Measurements from ENCODE around the gene ERMAP.
"Not testable (repeated sequence)": the region's sequence is repeated elsewhere in the genome, so short reads cannot be mapped to it uniquely, and the experiment has no call there.

Gene ERMAP

GRCh38 chr1:42845866-42846256 lies 28.9 kb downstream of the ERMAP start:
- DNase-seq: peak in 1 of 2 experiments; percentile 34

GRCh38 chr1:42846257-42847110 lies 29.6 kb downstream of the ERMAP start, which contains the start of gene ZNF691:
TSS of gene ZNF691 (plus strand) at chr1:42846613. CDS start at chr1:42849659, 3,046 bp downstream.
- peak; percentile 96 to 99 for DNase-seq

- DNase-seq: no peak
Measured at GRCh38 chr1:42847111-42847595, 30.2 kb downstream of the ERMAP start.

- no peak for DNase-seq
Measured at GRCh38 chr1:42847721-42848460, 31.0 kb downstream of the ERMAP start.

DNA sequence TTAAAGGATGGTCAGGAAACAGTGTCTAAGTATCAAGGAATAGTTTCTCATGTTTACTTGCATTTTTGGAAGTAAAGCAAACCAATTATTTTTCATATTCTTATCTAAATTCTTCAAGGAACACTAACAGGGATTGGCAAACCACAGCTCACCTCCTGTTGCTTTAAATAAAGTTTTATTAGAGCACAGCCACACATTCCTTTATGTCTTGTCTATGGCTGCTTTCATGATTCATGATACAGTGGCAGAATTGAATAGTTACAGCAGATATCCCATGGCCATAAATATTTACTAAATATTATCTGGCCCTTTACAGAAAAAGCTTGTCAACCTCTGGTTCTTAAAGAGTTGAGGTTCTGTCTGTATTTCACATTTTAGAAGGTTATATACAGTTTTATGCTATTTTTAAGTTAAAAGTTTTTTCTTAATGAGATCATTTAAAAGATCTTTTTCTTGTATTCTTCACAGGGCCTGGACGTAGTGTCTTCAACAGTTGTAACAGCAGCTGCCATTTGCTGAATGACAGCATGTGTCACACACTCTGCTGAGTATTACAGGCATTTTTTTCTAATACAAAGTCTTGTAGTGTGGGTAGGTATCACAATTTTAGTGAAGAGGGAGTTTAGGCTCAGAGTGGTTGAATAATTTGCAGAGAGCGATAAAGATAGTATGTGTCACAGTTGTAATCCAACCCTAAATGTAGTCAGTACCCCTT lies 32.1 kb downstream of the ERMAP start:
- no peak for DNase-seq

- no peak for DNase-seq
Measured at GRCh38 chr1:42849944-42850343, 33.0 kb downstream of the ERMAP start.

DNA sequence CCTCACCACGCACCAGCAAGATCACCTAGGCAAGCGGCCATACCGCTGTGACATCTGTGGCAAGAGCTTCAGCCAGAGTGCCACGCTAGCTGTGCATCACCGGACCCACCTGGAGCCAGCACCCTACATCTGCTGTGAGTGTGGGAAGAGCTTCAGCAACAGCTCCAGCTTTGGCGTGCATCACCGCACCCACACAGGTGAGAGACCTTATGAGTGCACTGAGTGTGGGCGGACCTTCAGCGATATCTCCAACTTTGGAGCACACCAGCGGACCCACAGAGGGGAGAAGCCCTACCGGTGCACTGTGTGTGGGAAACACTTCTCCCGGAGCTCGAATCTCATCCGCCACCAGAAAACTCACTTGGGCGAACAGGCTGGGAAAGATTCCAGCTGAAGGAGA lies 34.5 kb downstream of the ERMAP start:
- DNase-seq: no peak

GRCh38 chr1:42851960-42852607 lies 35.2 kb downstream of the ERMAP start:
- no peak for DNase-seq

GRCh38 chr1:42852608-42852980 lies 35.7 kb downstream of the ERMAP start:
- peak in 1 of 2 experiments; percentile 59 for DNase-seq

DNA sequence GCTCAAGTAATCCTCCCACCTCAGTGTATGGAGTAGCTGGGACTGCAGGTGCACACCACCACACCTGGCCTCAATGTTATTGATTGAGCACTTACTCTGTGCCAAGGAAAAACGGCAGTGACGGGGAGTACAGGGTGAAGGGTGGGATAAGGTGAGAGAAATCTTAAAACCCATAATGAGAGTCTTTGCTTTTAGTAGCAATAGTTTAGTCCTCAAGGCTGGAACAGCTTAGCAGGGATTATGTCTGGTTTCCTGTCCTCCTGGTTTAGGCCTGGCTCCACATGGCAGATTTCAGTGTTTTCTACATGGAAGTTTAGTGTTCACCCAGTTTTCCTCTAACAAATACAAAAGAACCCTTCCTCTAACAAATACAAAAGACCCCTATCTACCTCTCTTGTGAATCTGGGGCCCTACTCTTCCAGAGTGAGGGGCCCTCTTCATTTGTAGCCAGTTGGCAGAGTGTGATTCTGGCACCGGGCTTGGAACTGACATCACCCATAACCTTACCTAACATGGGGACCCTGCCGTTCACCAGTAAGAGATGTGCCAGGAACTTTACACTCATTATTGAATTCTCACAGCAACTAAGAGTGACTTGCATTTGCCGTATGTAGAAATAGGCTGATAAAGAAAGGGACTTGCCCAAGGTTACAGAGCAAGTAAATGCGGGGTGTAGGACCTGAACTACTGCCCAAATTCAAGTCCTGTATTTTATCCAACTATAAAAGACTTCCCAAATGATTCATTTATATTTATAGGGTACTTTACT lies 36.4 kb downstream of the ERMAP start:
- peak in 1 of 2 experiments; percentile 36 for DNase-seq

- not testable (repeated sequence) for DNase-seq
Measured at GRCh38 chr1:42856554-42856953, 39.6 kb downstream of the ERMAP start.

DNA sequence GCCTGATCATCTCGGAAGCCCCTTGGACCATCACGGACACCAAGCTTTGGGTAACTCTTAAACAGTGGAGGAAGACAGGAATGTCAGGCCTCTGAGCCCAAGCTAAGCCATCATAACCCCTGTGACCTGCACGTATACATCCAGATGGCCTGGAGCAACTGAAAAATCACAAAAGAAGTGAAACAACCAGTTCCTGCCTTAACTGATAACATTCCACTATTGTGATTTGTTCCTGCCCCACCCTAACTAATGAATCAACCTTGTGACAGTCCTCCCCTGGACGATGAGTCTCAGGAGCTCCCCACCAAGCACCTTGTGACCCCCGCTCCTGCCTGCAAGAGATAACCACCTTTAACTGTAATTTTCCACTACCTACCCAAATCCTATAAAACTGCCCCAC lies 42.4 kb downstream of the ERMAP start:
- DNase-seq: not testable (repeated sequence)

GRCh38 chr1:42860339-42861013 lies 43.6 kb downstream of the ERMAP start:
- DNase-seq: no peak

DNA sequence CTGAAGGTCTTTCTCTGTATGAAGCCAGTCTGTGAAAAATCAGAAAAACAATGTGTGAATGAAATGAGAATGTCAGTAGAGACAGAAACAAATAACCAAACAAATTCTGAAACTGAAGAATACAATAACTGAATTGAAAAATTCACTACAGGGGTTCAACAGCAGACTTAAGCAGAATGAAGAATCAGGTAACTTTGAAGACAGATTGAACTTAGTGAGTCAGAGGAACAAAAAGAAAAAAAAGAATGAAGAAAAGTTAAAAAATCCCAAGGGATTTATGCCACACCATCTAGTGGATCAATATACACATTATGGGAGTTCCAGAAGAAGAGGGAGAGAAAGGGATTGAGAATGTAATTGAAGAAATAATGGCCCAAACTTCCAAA lies 44.1 kb downstream of the ERMAP start:
- no peak for DNase-seq

DNA sequence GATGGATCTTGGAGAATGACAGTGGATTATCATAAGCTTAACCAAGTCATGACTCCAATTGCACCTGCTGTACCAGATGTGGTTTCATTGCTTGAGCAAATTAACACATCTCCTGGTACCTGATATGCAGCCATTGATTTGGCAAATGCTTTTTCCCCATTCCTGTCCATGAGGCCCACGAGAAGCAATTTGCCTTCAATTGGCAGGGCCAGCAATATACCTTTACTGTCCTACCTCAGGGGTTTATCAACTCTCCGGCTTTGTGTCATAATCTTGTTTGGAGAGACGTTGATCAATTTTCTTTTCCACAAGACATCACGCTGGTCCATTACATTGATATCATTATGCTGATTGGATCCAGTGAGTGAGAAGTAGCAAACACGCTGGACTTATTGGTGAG lies 49.6 kb downstream of the ERMAP start:
- no peak for DNase-seq

DNA sequence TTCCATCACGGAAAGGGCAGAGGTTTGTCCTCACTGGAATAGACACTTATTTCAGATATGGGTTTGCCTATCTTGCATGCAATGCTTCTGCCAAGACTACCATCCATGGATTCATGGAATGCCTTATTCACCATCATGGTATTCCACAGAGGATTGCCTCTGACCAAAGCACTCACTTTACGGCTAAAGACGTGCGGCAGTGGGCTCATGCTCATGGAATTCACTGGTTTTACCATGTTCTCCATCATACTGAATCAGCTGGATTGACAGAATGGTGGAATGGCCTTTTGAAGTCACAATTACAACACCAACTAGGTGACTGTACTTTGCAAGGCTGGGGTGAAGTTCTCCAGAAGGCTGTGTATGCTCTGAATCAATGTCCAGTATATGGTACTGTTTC lies 51.5 kb downstream of the ERMAP start:
- DNase-seq: not testable (repeated sequence)

GRCh38 chr1:42869254-42869653 lies 52.3 kb downstream of the ERMAP start:
- DNase-seq: not testable (repeated sequence)

DNA sequence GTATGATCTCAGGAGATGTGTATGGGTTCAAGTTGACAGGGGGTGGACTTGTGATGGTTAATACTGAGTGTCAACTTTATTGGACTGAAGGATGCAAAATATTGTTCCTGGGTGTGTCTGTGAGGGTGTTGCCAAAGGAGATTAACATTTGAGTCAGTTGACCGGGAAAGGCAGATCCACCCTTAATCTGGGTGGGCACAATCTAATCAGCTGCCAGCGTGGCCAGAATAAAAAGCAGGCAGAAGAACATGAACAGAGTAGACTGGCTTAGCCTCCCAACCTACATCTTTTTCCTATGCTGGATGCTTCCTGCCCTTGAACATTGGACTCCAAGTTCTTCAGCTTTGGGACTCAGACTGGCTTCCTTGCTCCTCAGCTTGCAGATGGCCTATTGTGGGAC lies 52.8 kb downstream of the ERMAP start:
- DNase-seq: not testable (repeated sequence)

GRCh38 chr1:42873108-42873507 lies 56.2 kb downstream of the ERMAP start:
- not testable (repeated sequence) for DNase-seq

DNA sequence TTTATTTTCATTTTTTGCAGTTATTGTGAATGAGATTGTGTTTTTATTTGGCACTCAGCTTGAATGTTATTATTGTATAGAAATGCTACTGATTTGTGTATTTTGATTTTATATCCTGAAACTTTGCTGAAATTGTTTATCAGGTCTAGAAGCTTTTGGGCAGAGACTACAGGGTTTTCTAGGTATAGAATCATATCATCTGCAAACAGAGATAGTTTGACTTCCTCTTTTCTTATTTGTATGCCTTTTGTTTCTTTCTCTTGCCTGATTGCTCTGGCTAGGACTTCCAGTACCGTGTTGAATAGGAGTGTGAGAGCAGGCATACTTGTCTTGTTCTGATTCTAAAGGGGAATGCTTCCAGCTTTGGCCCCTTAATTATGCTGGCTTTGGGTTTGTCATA lies 56.7 kb downstream of the ERMAP start:
- DNase-seq: no peak

- DNase-seq: no peak
Measured at GRCh38 chr1:42876009-42876408, 59.1 kb downstream of the ERMAP start.

Measured in NCI-H446 (cell line).